PC-9 (cell line): Measurements from ENCODE around the gene TAMALIN.

Experiments used
- CTCF ChIP-seq: fragments of 200-600 bp; sonication (generic); conservative IDR thresholded peaks from 2 replicates; pipeline ENCODE4 v1.6.1; 2017; ENCODE audit warnings: mixed run types, antibody characterized with exemption, mild to moderate bottlenecking, moderate library complexity
- EZH2 ChIP-seq: fragments of 200-600 bp; sonication (generic); IDR thresholded peaks from 2 replicates; pipeline ENCODE4 v1.8.0; 2017; ENCODE audit warnings: antibody characterized with exemption, low read depth

GRCh38 chr12:52044292-52044983 is 37.7 kb downstream of the TAMALIN start:
- TF ChIP-seq EZH2 (no peak), CTCF (no peak)
